GM12878 (cell line): ENCODE data around the gene GPR151. TPM values are rescaled to one million over a fixed set of nuclear protein-coding genes. Genes with fewer than 3 reads are reported as not detected.

Experiments
- ATAC-seq: fragments of 200-7000 bp; cut with Tn5 transposase; 3 replicates; pipeline ENCODE4 v1.9.1; 2020; ENCODE audit warnings: mild to moderate bottlenecking, moderate library complexity
- Bru-seq: library from RNA; stranded (reverse); fragments of 400-500 nt; gene quantifications from one replicate; lab custom pipeline; 2021; lab: Mats Ljungman, UMichigan
- BruChase-seq, 2 experiments: library from RNA; stranded (reverse); fragments of 400-500 nt; gene quantifications; one replicate each; lab custom pipeline; 2021; lab: Mats Ljungman, UMichigan
- BruUV-seq: library from RNA; stranded (reverse); fragments of 400-500 nt; replicated peaks from 2 replicates; lab custom pipeline; 2021; lab: Mats Ljungman, UMichigan
- CTCF ChIA-PET: fragments of 300-600 bp; sonication (Branson Sonifier 250); formaldehyde crosslinking; extraction: SDS; loops from one replicate; lab custom pipeline; 2021; ENCODE audit warnings: inconsistent platforms; lab: Yijun Ruan, JAX
- POLR2A ChIA-PET: fragments of 350-600 bp; formaldehyde crosslinking; extraction: SDS; loops from one replicate; lab custom pipeline; 2021; ENCODE audit warnings: inconsistent platforms; lab: Charles Lee
- RAD21 ChIA-PET: fragments of 300-600 bp; sonication (Branson Sonifier 250); formaldehyde crosslinking; loops from one replicate; lab custom pipeline; 2023; ENCODE audit warnings: antibody characterized with exemption; ENCODE audit not compliant: unreplicated experiment; lab: Charles Lee
- SMC1A ChIA-PET: fragments of 300-600 bp; sonication (Branson Sonifier 250); formaldehyde crosslinking; loops from one replicate; lab custom pipeline; 2023; ENCODE audit not compliant: unreplicated experiment, uncharacterized antibody; lab: Charles Lee
- DNase-seq: peaks from one replicate; pipeline ENCODE4 v3.0.0-alpha.2; 2011; ENCODE audit warnings: low read depth, low spot score
- FAIRE-seq: peaks from 3 replicates; lab custom pipeline; 2011; peaks lifted over from hg19 to GRCh38; lab: Jason Lieb, UNC
- H2AFZ ChIP-seq: 2 replicates; pipeline ENCODE4 v1.6.0; 2011; ENCODE audit warnings: low read depth, low read length, control low read depth; ENCODE audit not compliant: control insufficient read depth
- H3K27ac ChIP-seq: 2 replicates; pipeline ENCODE4 v1.5.1; 2011; ENCODE audit warnings: control low read depth; ENCODE audit not compliant: control insufficient read depth, insufficient read depth
- H3K27me3 ChIP-seq, 2 experiments: replicated peaks in 1 of 2; 2 replicates each; pipeline versions ENCODE4 v1.6.0 to v1.6.1; 2011; ENCODE audit warnings: low read length in 1 of 2; ENCODE audit not compliant: control insufficient read depth in 2 of 2, insufficient read depth in 2 of 2
- H3K36me3 ChIP-seq, 2 experiments: 2 replicates each; pipeline ENCODE4 v1.5.1; 2011; ENCODE audit warnings: low read length in 1 of 2; ENCODE audit not compliant: control insufficient read depth in 2 of 2, insufficient read depth in 2 of 2
- H3K4me1 ChIP-seq: 2 replicates; pipeline ENCODE4 v1.6.1; 2011; ENCODE audit warnings: mild to moderate bottlenecking, low read length, moderate library complexity, mixed read lengths; ENCODE audit not compliant: control insufficient read depth, insufficient read depth
- H3K4me2 ChIP-seq: 2 replicates; pipeline ENCODE4 v1.6.0; 2011; ENCODE audit warnings: control low read depth; ENCODE audit not compliant: control insufficient read depth, insufficient read depth
- H3K4me3 ChIP-seq: fragments of 200-600 bp; sonication (generic); 2 replicates; pipeline ENCODE4 v1.5.1; 2016
- H3K79me2 ChIP-seq: 2 replicates; pipeline ENCODE4 v1.6.0; 2011; ENCODE audit warnings: low read length; ENCODE audit not compliant: control insufficient read depth, insufficient read depth
- H3K9ac ChIP-seq: 2 replicates; pipeline ENCODE4 v1.8.0; 2011; ENCODE audit warnings: low read length, control low read depth, mixed read lengths; ENCODE audit not compliant: control insufficient read depth, insufficient read depth
- H3K9me3 ChIP-seq: replicated peaks from 3 replicates; pipeline ENCODE4 v1.5.1; 2011; ENCODE audit warnings: mild to moderate bottlenecking, low read length; ENCODE audit not compliant: control insufficient read depth, insufficient read depth
- H4K20me1 ChIP-seq: 2 replicates; pipeline ENCODE4 v1.6.0; 2011; ENCODE audit not compliant: control insufficient read depth, insufficient read depth
- HSF1 ChIP-seq: fragments of 150-350 bp; IDR thresholded peaks from 2 replicates; pipeline ENCODE4 v1.6.1; 2014; ENCODE audit warnings: mild to moderate bottlenecking, low read depth, low read length
- ZZZ3 ChIP-seq: IDR thresholded peaks from 2 replicates; pipeline ENCODE4 v1.6.1; 2011; ENCODE audit warnings: low read depth; ENCODE audit not compliant: control insufficient read depth, insufficient read length
- WGBS: methylation state at CpG from one replicate; pipeline ENCODE4 v1.1.6; 2016; ENCODE audit warnings: low lambda C conversion rate; ENCODE audit not compliant: insufficient replicate concordance, insufficient coverage; ENCODE audit errors: missing lambda C conversion rate; 5-methylcytosine and 5-hydroxymethylcytosine counted together
- in situ Hi-C: fragments of 300-500 bp; cut with MboI; formaldehyde crosslinking; loops from 9 replicates; pipeline ENCODE4 v1.14.3; 2018; ENCODE audit warnings: mixed read lengths
- intact Hi-C: fragments of 100-400 bp; cut with micrococcal nuclease; formaldehyde crosslinking; loops from one replicate; pipeline ENCODE4 v1.14.2; 2022; ENCODE audit not compliant: unreplicated experiment
- long read RNA-seq, 2 experiments: library from polyadenylated mRNA; unstranded; transcript quantifications; one replicate each; pipeline ENCODE4 v2.0.0, GENCODE V29; 2019 to 2020
- polyA minus RNA-seq, 3 experiments: library from RNA; depleted of rRNA, polyadenylated mRNA; stranded (reverse); fragments of >200 nt; gene quantifications; 2 replicates each; pipeline ENCODE4 v1.2.3, GENCODE V29; 2011
- polyA plus RNA-seq, 11 experiments: library from polyadenylated mRNA; depleted of rRNA in 4 of 11; unstranded in 6 of 11; stranded (reverse) in 5 of 11; fragments of >200 nt; fragmentation: Nextera tagmentation in 4 of 11; fragmentation: Illumina TruSeq in 1 of 11; extraction: Ambion mirVana in 4 of 11; extraction: Trizol in 1 of 11; gene quantifications; 1 replicate in 1 of 11; 2 replicates in 10 of 11; pipeline versions ENCODE4 v1.2.1 to v1.2.3, GENCODE V29; 2011 to 2016; ENCODE audit warnings: inconsistent platforms in 2 of 11, missing spikeins in 2 of 11, low read depth in 1 of 11
- total RNA-seq, 4 experiments: library from RNA; depleted of rRNA in 3 of 4; stranded (reverse); fragments of >200 nt in 3 of 4; fragmentation: Illumina TruSeq in 1 of 4; extraction: Trizol in 1 of 4; gene quantifications; 2 replicates each; pipeline versions ENCODE4 v1.2.1 to v1.2.3, GENCODE V29; 2013 to 2021

Gene GPR151
- not detected in 2 replicates for total RNA-seq (2013; cell fraction: nucleolus; rRNA removed)
- total RNA-seq (2014; rRNA removed) (not detected in 2 replicates), total RNA-seq (2014; rRNA removed; fragmentation: Illumina TruSeq; extraction: Trizol) (not detected in 2 replicates), total RNA-seq (2021) (not detected in 2 replicates), polyA plus RNA-seq (2011; rRNA removed) (not detected in 2 replicates), polyA plus RNA-seq (2014; fragmentation: Illumina TruSeq; extraction: Trizol) (not detected in 2 replicates), polyA plus RNA-seq (2014; fragmentation: Nextera tagmentation; extraction: Ambion mirVana) (not detected), polyA plus RNA-seq (2014; rRNA removed) (not detected in 2 replicates), polyA plus RNA-seq (2016; fragmentation: Nextera tagmentation; extraction: Ambion mirVana) (under 1 TPM in 1 of 2 experiments, not detected in 1; 0.11 TPM), polyA minus RNA-seq (2011; rRNA and poly(A)+ RNA removed) (not detected in 2 replicates), Bru-seq, nascent RNA (not detected), BruChase-seq, experiment 1, labeled RNA remaining after a 6-hour chase (not detected), BruChase-seq, experiment 2, labeled RNA remaining after a 2-hour chase (not detected)
- polyA plus RNA-seq (2011; ENCODE audit: low read depth) = not detected
- polyA plus RNA-seq (2011; cell fraction: cytosol; rRNA removed) = 0.01 TPM in 1 of 2 replicates, not detected in the other
- polyA plus RNA-seq (2011; cell fraction: nucleus; rRNA removed) = 0.03 TPM in 1 of 2 replicates, not detected in the other
- polyA plus RNA-seq (2012) = not detected in 2 replicates
- not detected in 2 replicates for polyA minus RNA-seq (2011; cell fraction: cytosol; rRNA and poly(A)+ RNA removed)
- not detected in 2 replicates for polyA minus RNA-seq (2011; cell fraction: nucleus; rRNA and poly(A)+ RNA removed)
- long read RNA-seq, experiment 1 = 0 reads
- long read RNA-seq, experiment 2 = 0 reads

- no peak for DNase-seq
- no peaks in the 10 kb centered on the region for H3K79me2 ChIP-seq
- no peak within 1 kb of the TSS for H3K27ac ChIP-seq
- no peaks in the 10 kb centered on the region for H3K4me1 ChIP-seq
- H4K20me1 ChIP-seq = no peaks in the 10 kb centered on the region
- no peaks in the 10 kb centered on the region; a peak in 2 of 4 replicates for H3K36me3 ChIP-seq
- peak; percentile 52 for ATAC-seq
- CTCF ChIA-PET = interaction anchor here (1.4 to 2.2 kb wide), 3 partner anchors 12 to 18 kb away, joined by 4 to 7 read pairs (median 5); no protein-coding TSS in a partner anchor
- no peak within 1 kb of the TSS for H2AFZ ChIP-seq
- H3K27me3 ChIP-seq = no peaks in the 10 kb centered on the region
- no peak within 1 kb of the TSS for H3K4me3 ChIP-seq
- SMC1A ChIA-PET = interaction anchor here (0.9 to 1.2 kb wide), 2 partner anchors 14 to 26 kb away, joined by 3 to 4 read pairs; no protein-coding TSS in a partner anchor
- POLR2A ChIA-PET = no interaction called here
- in situ Hi-C loops (no loop called here), intact Hi-C loops (no loop called here)
- WGBS = 19% methylated on average over 3 of the region's 3 CpGs
- RAD21 ChIA-PET = interaction anchor here (0.5 to 0.7 kb wide), 2 partner anchors 16 to 22 kb away, joined by 3 read pairs; no protein-coding TSS in a partner anchor
- FAIRE-seq = no peak
- TF ChIP-seq HSF1 (no peak), ZZZ3 (no peak)
- no peaks in the 10 kb centered on the region for H3K9me3 ChIP-seq
- H3K4me2 ChIP-seq = no peak within 1 kb of the TSS
- BruUV-seq = no TSS peak
- H3K9ac ChIP-seq = no peak within 1 kb of the TSS
Observed at GRCh38 chr5:146516151-146516475, at the start of gene GPR151. GPR151 (minus strand) TSS chr5:146516190; CDS start chr5:146516113, 77 bp downstream.
